HG03039 (cell line): ENCODE results near the gene KCNK4.
"Not testable (repeated sequence)": the region's sequence is repeated elsewhere in the genome, so short reads cannot be mapped to it uniquely, and the experiment has no call there.

ENCODE experiments used
- ATAC-seq: cut with Tn5 transposase; IDR thresholded peaks from one replicate; pipeline ENCODE4 v1.9.1; 2021; ENCODE audit warnings: mild to moderate bottlenecking, moderate library complexity; ENCODE audit not compliant: unreplicated experiment

Gene KCNK4

DNA sequence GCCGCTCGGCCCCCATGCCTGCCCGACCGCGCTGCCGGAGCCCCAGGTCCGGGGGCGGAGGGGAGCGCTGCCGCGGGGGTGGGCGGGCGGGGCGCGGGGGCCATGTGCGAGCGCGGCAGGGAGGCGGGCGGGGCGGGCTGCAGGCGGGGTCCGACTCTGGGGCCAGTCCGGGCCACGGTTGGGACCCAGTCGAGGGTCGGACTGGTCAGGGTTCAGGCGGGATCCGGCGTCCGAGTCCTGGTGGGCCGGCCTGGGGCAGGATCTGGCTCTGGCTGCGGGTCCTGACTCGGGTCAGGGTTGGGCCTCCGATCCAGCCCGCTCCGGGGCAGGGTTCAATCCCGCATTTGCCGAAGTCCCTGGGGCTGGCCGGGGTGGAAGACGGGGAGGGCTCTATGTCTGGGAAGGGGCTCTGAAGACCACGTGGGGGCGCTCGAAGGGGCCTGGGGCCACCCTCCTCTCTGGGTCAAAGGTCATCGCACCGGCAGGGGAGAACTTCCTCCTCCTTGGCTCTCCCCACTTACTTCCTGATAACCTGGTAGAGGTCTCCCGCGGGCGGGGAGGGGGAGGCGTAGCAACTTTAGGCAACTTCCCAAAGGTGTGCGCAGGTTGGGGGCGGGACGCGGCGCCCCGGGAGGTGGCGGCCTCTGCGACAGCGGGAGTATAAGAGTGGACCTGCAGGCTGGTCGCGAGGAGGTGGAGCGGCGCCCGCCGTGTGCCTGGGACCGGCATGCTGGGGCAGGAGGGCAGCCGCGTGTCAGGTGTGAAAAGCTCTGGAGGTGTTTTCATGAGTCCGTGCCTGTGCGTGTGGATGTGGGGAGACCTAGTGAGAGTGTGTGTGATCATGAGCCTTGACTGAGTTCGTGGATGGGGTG lies 14.8 kb downstream of the KCNK4 start:
- no peak for ATAC-seq

- ATAC-seq: no peak
Measured at GRCh38 chr11:64306563-64306875, 15.4 kb downstream of the KCNK4 start.

DNA sequence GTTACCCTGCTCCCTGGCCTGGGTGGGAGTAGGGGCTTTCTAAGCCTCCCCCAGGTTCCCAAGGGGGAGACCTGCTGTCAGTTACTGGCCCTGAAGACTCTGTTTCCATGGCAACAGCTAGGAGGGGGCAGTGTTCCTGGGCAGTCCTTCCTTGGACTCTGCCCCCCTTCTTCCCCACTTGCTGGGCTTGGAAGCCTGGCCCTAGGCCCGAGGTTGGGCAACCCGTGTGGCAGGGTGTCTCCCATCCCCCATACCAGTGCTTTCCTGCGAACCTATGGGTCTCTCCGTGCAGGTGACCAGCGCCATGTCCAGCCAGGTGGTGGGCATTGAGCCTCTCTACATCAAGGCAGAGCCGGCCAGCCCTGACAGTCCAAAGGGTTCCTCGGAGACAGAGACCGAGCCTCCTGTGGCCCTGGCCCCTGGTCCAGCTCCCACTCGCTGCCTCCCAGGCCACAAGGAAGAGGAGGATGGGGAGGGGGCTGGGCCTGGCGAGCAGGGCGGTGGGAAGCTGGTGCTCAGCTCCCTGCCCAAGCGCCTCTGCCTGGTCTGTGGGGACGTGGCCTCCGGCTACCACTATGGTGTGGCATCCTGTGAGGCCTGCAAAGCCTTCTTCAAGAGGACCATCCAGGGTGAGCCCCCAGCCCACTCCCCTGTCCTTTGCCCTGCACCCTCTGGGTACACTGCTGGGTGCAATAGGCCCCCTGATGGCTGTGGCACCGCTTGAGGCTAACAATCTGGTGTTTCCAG lies 15.9 kb downstream of the KCNK4 start:
- no peak for ATAC-seq

DNA sequence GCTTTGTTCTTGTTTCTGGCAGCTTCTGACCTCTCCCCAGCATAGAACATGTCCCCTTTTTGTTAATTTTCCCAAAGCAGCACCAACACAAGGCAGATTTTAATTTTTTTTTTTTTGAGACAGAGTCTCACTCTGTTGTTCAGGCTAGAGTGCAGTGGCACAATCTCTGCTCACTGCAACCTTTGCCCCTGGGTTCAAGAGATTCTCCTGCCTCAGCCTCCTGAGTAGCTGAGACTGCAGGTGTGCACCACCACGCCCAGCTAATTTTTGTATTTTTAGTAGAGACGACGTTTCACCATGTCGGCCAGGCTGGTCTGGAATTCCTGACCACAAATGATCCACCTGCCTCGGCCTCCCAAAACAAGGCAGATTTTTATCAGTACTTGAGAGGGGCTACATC lies 16.7 kb downstream of the KCNK4 start:
- ATAC-seq: not testable (repeated sequence)

DNA sequence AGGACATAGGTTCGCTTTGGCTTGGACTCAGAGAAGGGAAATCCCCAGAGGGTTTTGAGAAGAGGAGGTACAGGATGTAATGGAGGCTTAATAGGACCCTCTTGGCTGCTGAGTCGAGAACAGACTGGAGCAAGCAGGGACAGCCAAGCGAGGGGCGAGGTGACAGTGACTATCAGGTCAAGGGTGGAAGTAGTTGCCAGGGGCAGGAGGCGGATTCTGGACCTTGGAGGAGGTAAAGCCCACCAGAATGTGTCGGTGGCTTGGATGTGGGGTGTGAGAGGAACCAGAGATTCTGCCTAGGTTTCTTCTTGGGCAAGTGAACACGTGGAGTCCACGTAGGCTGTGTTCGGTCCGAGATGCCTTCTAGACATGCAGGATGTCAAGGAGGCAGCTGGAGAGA lies 21.8 kb downstream of the KCNK4 start:
- no peak for ATAC-seq

DNA sequence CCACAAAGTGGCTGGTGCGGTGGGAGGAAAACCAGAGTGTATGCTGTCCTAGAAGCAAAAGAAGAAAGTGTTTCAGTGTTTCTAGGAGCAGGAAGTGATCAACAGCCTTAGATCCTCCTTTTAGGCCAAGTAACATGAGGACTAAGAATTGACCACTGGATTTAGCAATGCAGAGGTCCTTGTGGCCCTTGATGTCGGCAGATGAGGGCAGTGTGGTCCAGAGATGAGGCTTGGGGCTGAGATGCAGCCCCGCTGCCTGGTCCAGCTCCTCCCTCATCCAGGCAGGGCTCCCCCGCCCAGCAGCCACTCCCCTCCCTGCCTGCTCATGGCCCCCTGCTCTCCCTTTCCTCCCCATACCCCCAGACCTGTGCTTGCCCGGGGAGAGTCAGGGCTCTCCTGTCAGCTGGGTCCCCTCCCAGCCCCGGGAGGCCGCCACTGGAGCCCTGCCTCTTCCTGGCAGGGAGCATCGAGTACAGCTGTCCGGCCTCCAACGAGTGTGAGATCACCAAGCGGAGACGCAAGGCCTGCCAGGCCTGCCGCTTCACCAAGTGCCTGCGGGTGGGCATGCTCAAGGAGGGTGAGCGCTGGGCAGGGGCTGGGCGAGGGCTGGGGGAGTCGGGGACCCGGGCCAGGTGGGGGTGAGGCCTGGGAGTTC lies 22.5 kb downstream of the KCNK4 start:
- ATAC-seq: no peak

- ATAC-seq: no peak
Measured at GRCh38 chr11:64314146-64314804, 23.2 kb downstream of the KCNK4 start.

DNA sequence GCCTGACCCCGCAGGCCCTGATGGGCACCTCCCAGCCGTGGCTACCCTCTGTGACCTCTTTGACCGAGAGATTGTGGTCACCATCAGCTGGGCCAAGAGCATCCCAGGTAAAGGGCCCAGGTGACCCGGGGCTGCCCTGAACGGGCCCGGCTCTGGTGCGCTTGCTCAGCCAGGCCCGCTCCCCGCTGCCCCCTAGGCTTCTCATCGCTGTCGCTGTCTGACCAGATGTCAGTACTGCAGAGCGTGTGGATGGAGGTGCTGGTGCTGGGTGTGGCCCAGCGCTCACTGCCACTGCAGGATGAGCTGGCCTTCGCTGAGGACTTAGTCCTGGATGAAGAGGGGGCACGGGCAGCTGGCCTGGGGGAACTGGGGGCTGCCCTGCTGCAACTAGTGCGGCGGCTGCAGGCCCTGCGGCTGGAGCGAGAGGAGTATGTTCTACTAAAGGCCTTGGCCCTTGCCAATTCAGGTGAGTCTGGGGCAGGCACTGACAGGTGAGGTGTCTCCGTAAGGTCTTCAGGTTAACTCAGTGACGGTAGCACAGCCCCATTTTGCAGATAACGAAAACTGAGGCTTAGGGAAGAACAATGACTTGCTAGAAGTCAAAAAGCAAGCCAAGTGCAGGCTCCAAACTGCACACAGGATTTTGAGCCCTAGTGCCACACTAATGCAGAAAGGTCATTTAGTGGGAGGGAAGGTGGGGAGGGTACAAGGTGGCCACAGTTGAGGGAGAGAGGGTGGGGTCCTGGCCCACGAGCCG lies 23.9 kb downstream of the KCNK4 start:
- ATAC-seq: no peak

DNA sequence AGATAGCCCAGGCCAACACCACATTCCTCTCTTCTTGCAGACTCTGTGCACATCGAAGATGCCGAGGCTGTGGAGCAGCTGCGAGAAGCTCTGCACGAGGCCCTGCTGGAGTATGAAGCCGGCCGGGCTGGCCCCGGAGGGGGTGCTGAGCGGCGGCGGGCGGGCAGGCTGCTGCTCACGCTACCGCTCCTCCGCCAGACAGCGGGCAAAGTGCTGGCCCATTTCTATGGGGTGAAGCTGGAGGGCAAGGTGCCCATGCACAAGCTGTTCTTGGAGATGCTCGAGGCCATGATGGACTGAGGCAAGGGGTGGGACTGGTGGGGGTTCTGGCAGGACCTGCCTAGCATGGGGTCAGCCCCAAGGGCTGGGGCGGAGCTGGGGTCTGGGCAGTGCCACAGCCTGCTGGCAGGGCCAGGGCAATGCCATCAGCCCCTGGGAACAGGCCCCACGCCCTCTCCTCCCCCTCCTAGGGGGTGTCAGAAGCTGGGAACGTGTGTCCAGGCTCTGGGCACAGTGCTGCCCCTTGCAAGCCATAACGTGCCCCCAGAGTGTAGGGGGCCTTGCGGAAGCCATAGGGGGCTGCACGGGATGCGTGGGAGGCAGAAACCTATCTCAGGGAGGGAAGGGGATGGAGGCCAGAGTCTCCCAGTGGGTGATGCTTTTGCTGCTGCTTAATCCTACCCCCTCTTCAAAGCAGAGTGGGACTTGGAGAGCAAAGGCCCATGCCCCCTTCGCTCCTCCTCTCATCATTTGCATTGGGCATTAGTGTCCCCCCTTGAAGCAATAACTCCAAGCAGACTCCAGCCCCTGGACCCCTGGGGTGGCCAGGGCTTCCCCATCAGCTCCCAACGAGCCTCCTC lies 24.8 kb downstream of the KCNK4 start:
- not testable (repeated sequence) for ATAC-seq

- ATAC-seq: no peak
Measured at GRCh38 chr11:64316672-64317324, 25.7 kb downstream of the KCNK4 start.

DNA sequence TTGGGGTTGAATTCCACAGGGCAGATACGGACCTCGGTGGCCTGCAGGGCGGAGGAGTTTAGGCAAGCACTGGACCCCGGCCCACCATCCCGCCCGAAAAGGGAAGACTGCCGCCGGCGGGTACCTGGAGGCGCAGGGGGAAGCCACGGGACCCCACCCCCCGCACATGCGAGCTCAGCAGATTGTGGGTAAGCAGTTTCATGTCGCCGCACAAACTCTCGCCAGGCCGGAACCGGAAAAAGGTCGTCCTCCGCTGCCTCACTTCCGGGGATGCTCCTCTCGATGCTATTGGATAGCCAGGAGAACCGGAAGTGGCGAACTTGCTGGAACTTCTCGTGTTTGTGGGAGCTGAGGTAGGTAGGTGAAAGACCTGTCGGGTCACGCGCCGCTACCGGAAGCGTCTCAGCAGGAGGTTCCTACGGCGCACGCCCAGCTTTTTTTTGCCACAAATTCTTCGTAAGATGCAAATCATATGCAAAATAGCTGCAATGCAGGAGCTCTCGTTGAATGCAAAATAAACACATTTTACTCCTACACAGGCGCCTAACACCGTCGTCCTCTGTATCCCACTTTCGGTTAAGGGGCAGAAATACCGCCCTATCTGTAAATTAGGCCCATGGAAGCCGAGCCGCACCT lies 26.3 kb downstream of the KCNK4 start, which contains the start of gene TRMT112:
TRMT112 (minus strand) TSS at position 235 of the 636 bp plus-strand sequence; CDS start at position 202, 33 bp downstream.
- peak; percentile 59 for ATAC-seq

GRCh38 chr11:64317961-64318765 lies 27.1 kb downstream of the KCNK4 start, which contains the start of gene PRDX5:
Gene PRDX5, plus strand, starts transcription at chr11:64318121. Its CDS starts 95 bp downstream, at chr11:64318216.
- ATAC-seq: peak; percentile 74

GRCh38 chr11:64318766-64319761 lies 28.0 kb downstream of the KCNK4 start:
- ATAC-seq: no peak

DNA sequence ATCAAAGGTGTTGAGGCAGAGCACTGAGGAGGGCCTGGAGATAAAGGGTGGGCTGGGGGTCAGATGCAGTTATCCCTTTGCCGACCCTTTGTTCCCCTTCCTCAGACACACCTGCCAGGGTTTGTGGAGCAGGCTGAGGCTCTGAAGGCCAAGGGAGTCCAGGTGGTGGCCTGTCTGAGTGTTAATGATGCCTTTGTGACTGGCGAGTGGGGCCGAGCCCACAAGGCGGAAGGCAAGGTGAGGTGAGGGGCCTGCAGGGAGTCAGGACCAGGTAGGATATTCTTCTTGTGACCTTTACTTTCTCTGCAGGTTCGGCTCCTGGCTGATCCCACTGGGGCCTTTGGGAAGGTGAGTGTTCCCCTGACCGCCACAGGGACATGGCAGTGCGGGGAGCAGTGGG lies 29.5 kb downstream of the KCNK4 start:
- ATAC-seq: no peak

GRCh38 chr11:64321026-64321425 lies 29.9 kb downstream of the KCNK4 start:
- ATAC-seq: no peak

- ATAC-seq: no peak
Measured at GRCh38 chr11:64321533-64321932, 30.4 kb downstream of the KCNK4 start.
